IMR-90 (cell line): ENCODE measurements around the gene TTC3. TPM values are rescaled to one million over a fixed set of nuclear protein-coding genes. Genes with fewer than 3 reads are reported as not detected.

Experiments
- ATAC-seq: fragments of 200-7000 bp; cut with Tn5 transposase; 2 replicates; pipeline ENCODE4 v1.9.1; 2020; ENCODE audit warnings: low read depth, mild to moderate bottlenecking, moderate library complexity
- BruUV-seq: library from RNA; stranded (reverse); fragments of 400-500 nt; replicated peaks from 2 replicates; lab custom pipeline; 2021; lab: Mats Ljungman, UMichigan
- CTCF ChIA-PET: fragments of 300-600 bp; formaldehyde crosslinking; extraction: SDS; loops from one replicate; lab custom pipeline; 2021; ENCODE audit warnings: antibody characterized with exemption; lab: Yijun Ruan, JAX
- POLR2A ChIA-PET: fragments of 300-600 bp; sonication (Branson Sonifier 250); formaldehyde crosslinking; loops from one replicate; lab custom pipeline; 2022; ENCODE audit warnings: antibody characterized with exemption; ENCODE audit not compliant: unreplicated experiment; lab: Charles Lee
- DNase-seq: peaks from one replicate; pipeline ENCODE4 v3.0.0; 2013
- H2AFZ ChIP-seq: replicated peaks from 2 replicates; pipeline ENCODE3; 2013; ENCODE audit warnings: low read length, mild to moderate bottlenecking; ENCODE audit not compliant: poor library complexity
- H2AK5ac ChIP-seq: 2 replicates; pipeline ENCODE4 v1.6.1; 2013; ENCODE audit warnings: low read depth, low read length, inconsistent platforms
- H2AK9ac ChIP-seq: replicated peaks from 2 replicates; pipeline ENCODE3; 2013; ENCODE audit warnings: mild to moderate bottlenecking, low read depth, low read length, moderate library complexity; ENCODE audit not compliant: poor library complexity
- H2BK120ac ChIP-seq: 2 replicates; pipeline ENCODE4 v1.6.1; 2013; ENCODE audit warnings: low read depth, low read length, inconsistent platforms
- H2BK15ac ChIP-seq: 3 replicates; pipeline ENCODE4 v1.6.1; 2013; ENCODE audit warnings: low read depth, low read length, inconsistent platforms
- H2BK20ac ChIP-seq: 2 replicates; pipeline ENCODE4 v1.6.1; 2013; ENCODE audit warnings: low read depth, mild to moderate bottlenecking, inconsistent platforms, low read length, moderate library complexity
- H2BK5ac ChIP-seq: 2 replicates; pipeline ENCODE4 v1.6.1; 2013; ENCODE audit warnings: mild to moderate bottlenecking, low read depth, low read length, inconsistent platforms; ENCODE audit not compliant: poor library complexity, severe bottlenecking
- H3K14ac ChIP-seq: replicated peaks from 2 replicates; pipeline ENCODE4 v1.6.1; 2013; ENCODE audit warnings: low read depth, low read length, inconsistent platforms
- H3K18ac ChIP-seq: 2 replicates; pipeline ENCODE4 v1.6.1; 2013; ENCODE audit warnings: low read depth, low read length, control low read depth
- H3K23ac ChIP-seq: 2 replicates; pipeline ENCODE4 v1.6.1; 2013; ENCODE audit warnings: low read depth, low read length, inconsistent platforms
- H3K27ac ChIP-seq: 2 replicates; pipeline ENCODE4 v1.5.1; 2013; ENCODE audit warnings: mild to moderate bottlenecking, control low read depth, low read length; ENCODE audit not compliant: insufficient read depth
- H3K27me3 ChIP-seq: 2 replicates; pipeline ENCODE4 v1.6.1; 2013; ENCODE audit warnings: low read length; ENCODE audit not compliant: control insufficient read depth, insufficient read depth
- H3K36me3 ChIP-seq: 2 replicates; pipeline ENCODE4 v1.6.1; 2013; ENCODE audit warnings: low read length, mixed read lengths; ENCODE audit not compliant: control insufficient read depth, insufficient read depth
- H3K4ac ChIP-seq: 2 replicates; pipeline ENCODE4 v1.6.1; 2013; ENCODE audit warnings: low read depth, low read length, inconsistent platforms
- H3K4me1 ChIP-seq: 2 replicates; pipeline ENCODE4 v1.6.1; 2013; ENCODE audit warnings: low read length, mixed read lengths; ENCODE audit not compliant: control insufficient read depth, insufficient read depth
- H3K4me2 ChIP-seq: 2 replicates; pipeline ENCODE4 v1.6.1; 2013; ENCODE audit warnings: low read depth, mild to moderate bottlenecking, control low read depth, low read length, moderate library complexity
- H3K4me3 ChIP-seq: 2 replicates; pipeline ENCODE4 v1.5.1; 2013; ENCODE audit warnings: low read depth, mild to moderate bottlenecking, control low read depth, low read length, moderate library complexity; ENCODE audit not compliant: insufficient read depth
- H3K56ac ChIP-seq: 2 replicates; pipeline ENCODE4 v1.6.1; 2013; ENCODE audit warnings: low read length, inconsistent platforms; ENCODE audit not compliant: insufficient read depth; ENCODE audit errors: extremely low read depth
- H3K79me1 ChIP-seq, 2 experiments: 2 replicates each; pipeline ENCODE4 v1.6.1; 2013; ENCODE audit warnings: low read length in 2 of 2, inconsistent platforms in 1 of 2, low read depth in 1 of 2
- H3K9ac ChIP-seq: 2 replicates; pipeline ENCODE4 v1.6.1; 2013; ENCODE audit warnings: low read depth, low read length, control low read depth
- H3K9me1 ChIP-seq: 2 replicates; pipeline ENCODE4 v1.6.1; 2013; ENCODE audit warnings: low read length, inconsistent platforms; ENCODE audit not compliant: insufficient read depth
- H3K9me3 ChIP-seq: 2 replicates; pipeline ENCODE4 v1.6.1; 2013; ENCODE audit warnings: low read length; ENCODE audit not compliant: control insufficient read depth, insufficient read depth
- H4K20me1 ChIP-seq: 2 replicates; pipeline ENCODE4 v1.6.1; 2013; ENCODE audit warnings: low read length, inconsistent platforms; ENCODE audit not compliant: insufficient read depth
- H4K5ac ChIP-seq: 2 replicates; pipeline ENCODE4 v1.6.1; 2013; ENCODE audit warnings: mild to moderate bottlenecking, low read depth, low read length, control low read depth
- H4K8ac ChIP-seq, 2 experiments: 2 replicates each; pipeline ENCODE4 v1.6.1; 2013; ENCODE audit warnings: low read depth in 2 of 2, low read length in 2 of 2, control low read depth in 1 of 2, inconsistent platforms in 1 of 2
- H4K91ac ChIP-seq: 2 replicates; pipeline ENCODE4 v1.6.1; 2013; ENCODE audit warnings: low read depth, low read length, inconsistent platforms; ENCODE audit not compliant: insufficient read depth
- BHLHE40 ChIP-seq: fragments of 150-350 bp; IDR thresholded peaks from 2 replicates; pipeline ENCODE4 v1.6.1; 2016; ENCODE audit warnings: mild to moderate bottlenecking, low read depth, low read length
- CEBPB ChIP-seq: IDR thresholded peaks from 2 replicates; pipeline ENCODE4 v1.6.1; 2012; ENCODE audit warnings: low read depth, low read length, improper control_type of control experiment
- MAFK ChIP-seq: IDR thresholded peaks from 2 replicates; pipeline ENCODE4 v1.6.1; 2012; ENCODE audit warnings: low read depth, low read length, improper control_type of control experiment
- MAZ ChIP-seq: IDR thresholded peaks from 2 replicates; pipeline ENCODE4 v1.6.1; 2012; ENCODE audit warnings: low read depth, mild to moderate bottlenecking, low read length, improper control_type of control experiment, moderate library complexity, borderline replicate concordance
- MXI1 ChIP-seq: IDR thresholded peaks from 2 replicates; pipeline ENCODE4 v1.6.1; 2012; ENCODE audit warnings: low read depth, mild to moderate bottlenecking, low read length, moderate library complexity, borderline replicate concordance
- RAD21 ChIP-seq: IDR thresholded peaks from 2 replicates; pipeline ENCODE4 v1.6.1; 2012; ENCODE audit warnings: low read length, improper control_type of control experiment
- RCOR1 ChIP-seq: IDR thresholded peaks from 2 replicates; pipeline ENCODE4 v1.6.1; 2012; ENCODE audit warnings: mild to moderate bottlenecking, low read length, improper control_type of control experiment; ENCODE audit not compliant: insufficient replicate concordance
- RFX5 ChIP-seq: IDR thresholded peaks from 2 replicates; pipeline ENCODE4 v1.8.0; 2012; ENCODE audit warnings: low read depth, mild to moderate bottlenecking, low read length, moderate library complexity
- SMC3 ChIP-seq: fragments of 150-350 bp; IDR thresholded peaks from 2 replicates; pipeline ENCODE4 v1.6.1; 2016; ENCODE audit warnings: low read depth, mild to moderate bottlenecking, antibody characterized with exemption, low read length, moderate library complexity
- WGBS, 2 experiments: methylation state at CpG; one replicate each; pipeline versions ENCODE4 v1.1.5 to v1.1.7; 2013; ENCODE audit warnings: missing lambda C conversion rate in 2 of 2; ENCODE audit not compliant: insufficient read length in 1 of 2; ENCODE audit errors: extremely low coverage in 2 of 2; 5-methylcytosine and 5-hydroxymethylcytosine counted together
- dilution Hi-C: fragments of 300-500 bp; cut with HindIII; formaldehyde crosslinking; loops from one replicate; pipeline ENCODE4 v1.14.3; 2018; ENCODE audit warnings: low sequenced_read_pairs; ENCODE audit not compliant: unreplicated experiment
- in situ Hi-C: fragments of 300-500 bp; cut with MboI; formaldehyde crosslinking; loops from 3 replicates; pipeline ENCODE4 v1.14.3; 2019; ENCODE audit warnings: low sequenced_read_pairs, inconsistent platforms, mixed read lengths
- intact Hi-C: fragments of 100-400 bp; cut with micrococcal nuclease; formaldehyde crosslinking; loops from 2 replicates; pipeline ENCODE4 v1.10.0; 2022
- polyA plus RNA-seq, 3 experiments: library from polyadenylated mRNA; depleted of rRNA; stranded (reverse); fragments of >200 nt; gene quantifications; 2 replicates each; pipeline ENCODE4 v1.2.3, GENCODE V29; 2012; ENCODE audit warnings: low replicate concordance in 1 of 3
- total RNA-seq: library from RNA; depleted of rRNA; stranded (reverse); fragments of >200 nt; gene quantifications from 2 replicates; pipeline ENCODE4 v1.2.3, GENCODE V29; 2012

Gene TTC3
- total and polyA plus RNA-seq, 2 of the 4 experiments (the other 2 are of a cell fraction), result 96.7 to 293 TPM

GRCh38 chr21:37208741-37209225 lies 135.7 kb downstream of the TTC3 start:
- Histone ChIP-seq H4K20me1 (no peaks in the 10 kb centered on the region; the same call in none of the 2 replicates), H3K9me3 (no peaks in the 10 kb centered on the region), H3K9me1 (no peaks in the 10 kb centered on the region; the same call in 1 of the 2 replicates), H2AK9ac (no peak overlapping the region), H3K36me3 (no peaks in the 10 kb centered on the region), H2BK120ac (no peak overlapping the region), H3K4ac (no peak overlapping the region), H3K9ac (no peak overlapping the region), H3K23ac (no peak overlapping the region), H2AFZ (no peak overlapping the region), H3K27me3 (no peaks in the 10 kb centered on the region), H3K4me1 (peaks cover 5% of the 10 kb centered on the region), H3K4me3 (no peak overlapping the region), H2BK15ac (no peak overlapping the region), H4K91ac (no peak overlapping the region), H4K8ac (no peak overlapping the region), H3K56ac (no peak overlapping the region), H2AK5ac (no peak overlapping the region), H3K27ac (no peak overlapping the region), H3K18ac (no peak overlapping the region), H2BK20ac (no peak overlapping the region), H2BK5ac (no peak overlapping the region), H3K4me2 (no peak overlapping the region), H3K14ac (no peak overlapping the region), H4K5ac (no peak overlapping the region), H3K79me1 (no peaks in the 10 kb centered on the region)
- intact Hi-C loops, result no loop called here
- dilution Hi-C loops, result no loop called here
- no peak for ATAC-seq
- WGBS, 2 experiments, result 80% methylated on average over 3 of the region's 15 CpGs; no CpG with 5 or more reads in 1 of the 2 experiments
- no peak for DNase-seq
- ChIA-PET CTCF (no interaction called here), POLR2A (no interaction called here)
- no TSS peak for BruUV-seq
- in situ Hi-C loops, result no loop called here
- no peak for TF ChIP-seq RFX5
- no peak for TF ChIP-seq SMC3
- TF ChIP-seq RCOR1, result no peak
- no peak for TF ChIP-seq BHLHE40
- TF ChIP-seq MAZ, result no peak
- no peak for TF ChIP-seq MXI1
- TF ChIP-seq CEBPB, result no peak
- no peak for TF ChIP-seq MAFK
- no peak for TF ChIP-seq RAD21
